B cell (primary cell): Measurements from ENCODE around the gene PLA2R1. TPM values are rescaled to one million over a fixed set of nuclear protein-coding genes. Genes with fewer than 3 reads are reported as not detected.

ENCODE experiments used
- ATAC-seq: fragments of 200-7000 bp; cut with Tn5 transposase; one replicate; pipeline ENCODE4 v1.10.0; 2021; ENCODE audit warnings: low read depth, mild to moderate bottlenecking, moderate number of reproducible peaks, moderate library complexity
- CTCF ChIA-PET: fragments of 350-600 bp; sonication (Branson Sonifier 250); formaldehyde crosslinking; loops from one replicate; lab custom pipeline; 2021; ENCODE audit warnings: antibody characterized with exemption, inconsistent platforms; lab: Charles Lee
- POLR2A ChIA-PET: fragments of 350-600 bp; sonication (Branson Sonifier 250); formaldehyde crosslinking; loops from one replicate; lab custom pipeline; 2021; ENCODE audit warnings: antibody characterized with exemption; lab: Charles Lee
- DNase-seq: peaks from one replicate; pipeline ENCODE4 v3.0.0; 2013
- H2AFZ ChIP-seq: 2 replicates; pipeline ENCODE4 v1.6.1; 2012; ENCODE audit warnings: mild to moderate bottlenecking, low read depth, low read length; ENCODE audit not compliant: insufficient read depth, poor library complexity, severe bottlenecking
- H3K27ac ChIP-seq, 2 donors: 1 replicate in 1 of 2; 2 replicates in 1 of 2; pipeline ENCODE4 v1.5.1; 2012 to 2013; ENCODE audit warnings: low read length in 2 of 2, mild to moderate bottlenecking in 2 of 2, moderate library complexity in 1 of 2
- H3K27me3 ChIP-seq, 4 experiments: fragments of 200-600 bp in 1 of 4; sonication (generic) in 1 of 4; replicated peaks in 1 of 4; 1 replicate in 2 of 4; 2 replicates in 2 of 4; pipeline versions ENCODE4 v1.6.1 to v1.7.0; 2013 to 2016; ENCODE audit warnings: low read length in 3 of 4, mild to moderate bottlenecking in 2 of 4, mixed read lengths in 1 of 4, moderate library complexity in 1 of 4; ENCODE audit not compliant: insufficient read depth in 4 of 4, control insufficient read depth in 3 of 4; ENCODE audit errors: control extremely low read depth in 1 of 4
- H3K36me3 ChIP-seq, 2 experiments: replicated peaks in 1 of 2; 1 replicate in 1 of 2; 2 replicates in 1 of 2; pipeline versions ENCODE4 v1.6.1 to v1.7.1; 2013; ENCODE audit warnings: low read length in 1 of 2; ENCODE audit not compliant: insufficient read depth in 2 of 2, control insufficient read depth in 1 of 2; ENCODE audit errors: control extremely low read depth in 1 of 2, extremely low read depth in 1 of 2
- H3K4me1 ChIP-seq, 2 donors: fragments of 200-600 bp in 1 of 2; sonication (generic) in 1 of 2; 1 replicate in 1 of 2; 2 replicates in 1 of 2; pipeline versions ENCODE4 v1.5.1 to v1.6.1; 2013 to 2017; ENCODE audit warnings: low read length in 2 of 2; ENCODE audit not compliant: control insufficient read depth in 2 of 2, insufficient read depth in 2 of 2
- H3K4me2 ChIP-seq: replicated peaks from 2 replicates; pipeline ENCODE3; 2012; ENCODE audit warnings: mild to moderate bottlenecking, low read depth, low read length; ENCODE audit not compliant: poor library complexity, severe bottlenecking
- H3K4me3 ChIP-seq, 5 experiments: fragments of 200-600 bp in 1 of 5; sonication (generic) in 1 of 5; 1 replicate in 3 of 5; 2 replicates in 2 of 5; pipeline versions ENCODE4 v1.5.1 to v1.7.0; 2011 to 2016; ENCODE audit warnings: low read length in 4 of 5, mild to moderate bottlenecking in 4 of 5, low read depth in 2 of 5, control low read depth in 1 of 5, moderate library complexity in 1 of 5; ENCODE audit not compliant: insufficient read depth in 1 of 5; ENCODE audit errors: control extremely low read depth in 1 of 5, extremely low read depth in 1 of 5
- H3K79me2 ChIP-seq: fragments of 200-600 bp; sonication (generic); one replicate; pipeline ENCODE4 v1.6.0; 2016; ENCODE audit warnings: low read length; ENCODE audit not compliant: control insufficient read depth, insufficient read depth
- H3K9ac ChIP-seq: fragments of 200-600 bp; sonication (generic); 2 replicates; pipeline ENCODE4 v1.6.1; 2017; ENCODE audit warnings: mild to moderate bottlenecking, low read length, moderate library complexity
- H3K9me3 ChIP-seq, 3 donors: one replicate each; pipeline versions ENCODE4 v1.6.1 to v1.7.1; 2013; ENCODE audit warnings: low read length in 2 of 3; ENCODE audit not compliant: control insufficient read depth in 2 of 3, insufficient read depth in 1 of 3; ENCODE audit errors: control extremely low read depth in 1 of 3
- H4K20me1 ChIP-seq: 2 replicates; pipeline ENCODE4 v1.6.0; 2012; ENCODE audit warnings: mild to moderate bottlenecking, low read length; ENCODE audit not compliant: insufficient read depth, control insufficient read depth, poor library complexity, severe bottlenecking
- H3K27ac Mint-ChIP-seq: one replicate; pipeline ENCODE4 v1.8.0; 2021; ENCODE audit warnings: mixed read lengths
- H3K27me3 Mint-ChIP-seq: one replicate; pipeline ENCODE4 v1.8.0; 2021; ENCODE audit warnings: mixed read lengths
- H3K4me1 Mint-ChIP-seq: one replicate; pipeline ENCODE4 v1.8.0; 2021; ENCODE audit warnings: mixed read lengths
- H3K4me3 Mint-ChIP-seq: one replicate; pipeline ENCODE4 v1.8.0; 2021; ENCODE audit warnings: mixed read lengths
- H3K9me3 Mint-ChIP-seq: one replicate; pipeline ENCODE4 v1.8.0; 2022; ENCODE audit warnings: mixed read lengths; ENCODE audit not compliant: insufficient read depth
- EZH2 ChIP-seq: IDR thresholded peaks from 2 replicates; pipeline ENCODE4 v1.6.1; 2012; ENCODE audit warnings: borderline replicate concordance, low read depth, mild to moderate bottlenecking, moderate library complexity, low read length; ENCODE audit not compliant: insufficient read depth, poor library complexity, severe bottlenecking
- WGBS: methylation state at CpG from one replicate; pipeline ENCODE4 v1.1.5; 2013; ENCODE audit warnings: missing lambda C conversion rate; ENCODE audit not compliant: insufficient coverage; 5-methylcytosine and 5-hydroxymethylcytosine counted together
- intact Hi-C: fragments of 100-400 bp; cut with micrococcal nuclease; formaldehyde crosslinking; loops from one replicate; pipeline ENCODE4 v1.10.0; 2022
- polyA plus RNA-seq: library from polyadenylated mRNA; depleted of rRNA; stranded (reverse); fragments of >200 nt; gene quantifications from 2 replicates; pipeline ENCODE4 v1.2.3, GENCODE V29; 2012
- total RNA-seq, 2 donors: library from RNA; stranded (reverse); fragments of 120-200 nt in 1 of 2; gene quantifications; 1 replicate in 1 of 2; 2 replicates in 1 of 2; pipeline versions ENCODE4 v1.2.3 to v1.2.4, GENCODE V29; 2013 to 2022
- TF ChIP-seq, protein P1 (sequence below): fragments of 200-600 bp; IDR thresholded peaks from one replicate; pipeline ENCODE4 v1.8.0; 2022; ENCODE audit warnings: antibody characterized with exemption, mild to moderate bottlenecking

PLA2R1 gene
- total and polyA plus RNA-seq, 2 donors (not counting 1 experiment from before 2014, with no cell fraction given), result not detected

DNA sequence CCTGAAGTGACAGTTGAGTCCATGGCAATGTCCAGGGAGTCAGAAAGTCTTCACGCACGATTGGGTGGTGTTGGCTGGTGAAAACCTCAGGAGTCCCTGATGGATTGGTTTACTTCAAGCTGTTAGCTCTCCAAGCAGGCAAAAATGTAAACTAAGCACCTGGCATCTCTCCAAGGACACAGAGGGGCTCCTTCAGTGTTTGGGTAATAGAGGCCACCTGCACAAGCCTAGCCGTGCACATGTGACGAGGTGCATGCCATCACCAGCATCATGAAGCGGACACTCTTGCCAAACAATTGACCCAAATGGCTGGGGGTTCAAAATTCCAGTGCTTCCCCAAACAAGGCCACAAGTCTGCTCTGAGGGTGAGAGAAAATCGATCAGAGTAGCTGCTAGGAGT, 159.7 kb downstream of the PLA2R1 start:
- 83% methylated on average over 6 of the region's 6 CpGs for WGBS
- Mint-ChIP-seq H3K27me3 (no peaks in the 10 kb centered on the region), H3K9me3 (no peaks in the 10 kb centered on the region), H3K4me3 (peak overlapping the region; percentile 100), H3K4me1 (peaks cover 41% of the 10 kb centered on the region), H3K27ac (peak overlapping the region; percentile 99)
- no peak overlapping the region for H3K4me3 ChIP-seq
- peak overlapping the region; percentile 90 for H3K9ac ChIP-seq
- peaks cover 4% of the 10 kb centered on the region for H4K20me1 ChIP-seq
- H3K9me3 ChIP-seq, result no peaks in the 10 kb centered on the region
- no peak for DNase-seq
- H2AFZ ChIP-seq, result no peak overlapping the region
- no peaks in the 10 kb centered on the region for H3K27me3 ChIP-seq
- no peak for ATAC-seq
- peaks cover 7 to 26% of the 10 kb centered on the region in 2 donors for H3K4me1 ChIP-seq
- peaks cover 57% of the 10 kb centered on the region for H3K79me2 ChIP-seq
- TF ChIP-seq EZH2, result no peak
- TF ChIP-seq, protein P1, sequence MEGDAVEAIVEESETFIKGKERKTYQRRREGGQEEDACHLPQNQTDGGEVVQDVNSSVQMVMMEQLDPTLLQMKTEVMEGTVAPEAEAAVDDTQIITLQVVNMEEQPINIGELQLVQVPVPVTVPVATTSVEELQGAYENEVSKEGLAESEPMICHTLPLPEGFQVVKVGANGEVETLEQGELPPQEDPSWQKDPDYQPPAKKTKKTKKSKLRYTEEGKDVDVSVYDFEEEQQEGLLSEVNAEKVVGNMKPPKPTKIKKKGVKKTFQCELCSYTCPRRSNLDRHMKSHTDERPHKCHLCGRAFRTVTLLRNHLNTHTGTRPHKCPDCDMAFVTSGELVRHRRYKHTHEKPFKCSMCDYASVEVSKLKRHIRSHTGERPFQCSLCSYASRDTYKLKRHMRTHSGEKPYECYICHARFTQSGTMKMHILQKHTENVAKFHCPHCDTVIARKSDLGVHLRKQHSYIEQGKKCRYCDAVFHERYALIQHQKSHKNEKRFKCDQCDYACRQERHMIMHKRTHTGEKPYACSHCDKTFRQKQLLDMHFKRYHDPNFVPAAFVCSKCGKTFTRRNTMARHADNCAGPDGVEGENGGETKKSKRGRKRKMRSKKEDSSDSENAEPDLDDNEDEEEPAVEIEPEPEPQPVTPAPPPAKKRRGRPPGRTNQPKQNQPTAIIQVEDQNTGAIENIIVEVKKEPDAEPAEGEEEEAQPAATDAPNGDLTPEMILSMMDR, result no peak
- POLR2A ChIA-PET, result no interaction called here
- peaks cover 7 to 17% of the 10 kb centered on the region in 2 experiments for H3K36me3 ChIP-seq
- H3K27ac ChIP-seq, result peak overlapping the region; percentile 85 to 87
- peak overlapping the region; percentile 97 for H3K4me2 ChIP-seq
- intact Hi-C loops, result loop anchor here (5.0 to 10.0 kb wide), 2 partner anchors 502 to 1445 kb away; partner anchors contain the start of genes CCDC148 and PKP4
- CTCF ChIA-PET, result no interaction called here

- intact Hi-C loops, result loop anchor here (5.0 to 10.0 kb wide), 2 partner anchors 504 to 1443 kb away; partner anchors contain the start of genes CCDC148 and PKP4
- Histone ChIP-seq H4K20me1 (peaks cover 4% of the 10 kb centered on the region), H3K79me2 (peaks cover 71% of the 10 kb centered on the region), H2AFZ (no peak overlapping the region), H3K27ac (no peak overlapping the region), H3K4me3 (no peak overlapping the region), H3K36me3 (peaks cover 10 to 17% of the 10 kb centered on the region in 2 experiments), H3K9ac (no peak overlapping the region), H3K27me3 (no peaks in the 10 kb centered on the region), H3K9me3 (no peaks in the 10 kb centered on the region), H3K4me2 (peak overlapping the region; percentile 6), H3K4me1 (peaks cover 12 to 29% of the 10 kb centered on the region in 2 donors)
- no CpG with 5 or more reads among the region's 1 CpG for WGBS
- TF ChIP-seq, protein P1, result no peak
- no peak for TF ChIP-seq EZH2
- DNase-seq (no peak), ATAC-seq (no peak)
- ChIA-PET POLR2A (interaction anchor here (0.6 kb wide), 1 partner anchor 1200 kb away, joined by 3 read pairs; no protein-coding TSS in a partner anchor), CTCF (interaction anchor here (2.7 kb wide), 1 partner anchor 20 kb away, joined by 18 read pairs; no protein-coding TSS in a partner anchor)
- no peak overlapping the region for H3K4me3 Mint-ChIP-seq
- H3K27me3 Mint-ChIP-seq, result no peaks in the 10 kb centered on the region
- H3K9me3 Mint-ChIP-seq, result no peaks in the 10 kb centered on the region
- H3K4me1 Mint-ChIP-seq, result peaks cover 54% of the 10 kb centered on the region
- no peak overlapping the region for H3K27ac Mint-ChIP-seq
Measured at GRCh38 chr2:159900343-159900742, 162.1 kb downstream of the PLA2R1 start.
